Measurements from ENCODE around the gene CXCL1.

CXCL1 gene

DNA sequence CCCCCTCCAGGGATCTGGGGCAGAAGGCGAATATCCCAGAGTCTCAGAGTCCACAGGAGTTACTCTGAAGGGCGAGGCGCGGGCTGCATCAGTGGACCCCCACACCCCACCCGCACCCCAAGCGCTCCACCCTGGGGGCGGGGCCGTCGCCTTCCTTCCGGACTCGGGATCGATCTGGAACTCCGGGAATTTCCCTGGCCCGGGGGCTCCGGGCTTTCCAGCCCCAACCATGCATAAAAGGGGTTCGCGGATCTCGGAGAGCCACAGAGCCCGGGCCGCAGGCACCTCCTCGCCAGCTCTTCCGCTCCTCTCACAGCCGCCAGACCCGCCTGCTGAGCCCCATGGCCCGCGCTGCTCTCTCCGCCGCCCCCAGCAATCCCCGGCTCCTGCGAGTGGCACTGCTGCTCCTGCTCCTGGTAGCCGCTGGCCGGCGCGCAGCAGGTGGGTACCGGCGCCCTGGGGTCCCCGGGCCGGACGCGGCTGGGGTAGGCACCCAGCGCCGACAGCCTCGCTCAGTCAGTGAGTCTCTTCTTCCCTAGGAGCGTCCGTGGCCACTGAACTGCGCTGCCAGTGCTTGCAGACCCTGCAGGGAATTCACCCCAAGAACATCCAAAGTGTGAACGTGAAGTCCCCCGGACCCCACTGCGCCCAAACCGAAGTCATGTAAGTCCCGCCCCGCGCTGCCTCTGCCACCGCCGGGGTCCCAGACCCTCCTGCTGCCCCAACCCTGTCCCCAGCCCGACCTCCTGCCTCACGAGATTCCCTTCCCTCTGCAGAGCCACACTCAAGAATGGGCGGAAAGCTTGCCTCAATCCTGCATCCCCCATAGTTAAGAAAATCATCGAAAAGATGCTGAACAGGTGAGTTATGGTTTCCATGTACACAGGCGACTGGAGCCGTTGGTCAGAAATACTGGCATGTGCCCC is at the start of gene CXCL1:
TSS of gene CXCL1 (plus strand) at position 264 of the 926 bp plus-strand sequence. CDS start at position 342, 78 bp downstream.
- DNase-seq (ENCODE audit: low read depth) = no peak

DNA sequence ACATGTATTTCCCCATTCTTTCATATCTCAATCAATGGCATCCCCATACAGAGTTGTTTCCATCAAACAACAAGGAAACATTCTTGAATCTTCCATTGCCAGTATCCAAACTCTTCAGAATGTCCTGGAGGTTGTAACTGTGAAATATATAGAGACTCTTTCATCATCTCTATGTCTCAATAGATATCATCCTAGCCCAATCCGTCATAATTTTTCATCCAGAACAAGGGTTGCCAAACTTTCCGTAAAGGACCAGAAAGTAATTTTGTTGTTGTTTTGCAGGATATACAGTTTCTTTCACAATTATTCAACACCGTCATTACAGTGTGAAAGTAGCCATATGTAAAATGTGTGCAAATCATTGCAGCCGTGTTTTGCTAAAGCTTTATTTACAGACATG is 47.9 kb upstream of the CXCL1 start:
- no peak for DNase-seq (ENCODE audit: low read depth)

DNA sequence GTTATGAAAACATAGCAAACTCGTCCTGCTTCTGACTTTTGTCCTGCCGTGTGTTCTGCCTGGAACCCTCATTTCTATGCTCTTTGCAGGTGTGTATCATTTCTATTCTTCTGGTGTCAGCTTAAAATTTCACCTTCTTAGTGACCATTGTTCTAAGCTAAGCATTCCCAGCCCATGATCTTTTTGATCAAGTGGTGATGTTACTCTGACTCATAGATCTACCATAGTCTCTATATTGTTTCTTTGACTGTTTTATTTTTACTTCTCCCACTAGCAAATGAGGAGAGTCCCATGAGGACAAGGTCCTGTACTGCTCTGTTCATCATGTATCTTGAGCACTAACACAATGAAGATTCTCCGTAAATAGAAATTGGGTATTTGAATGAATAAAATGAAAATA is 46.8 kb upstream of the CXCL1 start:
- DNase-seq (ENCODE audit: low read depth) = no peak

DNA sequence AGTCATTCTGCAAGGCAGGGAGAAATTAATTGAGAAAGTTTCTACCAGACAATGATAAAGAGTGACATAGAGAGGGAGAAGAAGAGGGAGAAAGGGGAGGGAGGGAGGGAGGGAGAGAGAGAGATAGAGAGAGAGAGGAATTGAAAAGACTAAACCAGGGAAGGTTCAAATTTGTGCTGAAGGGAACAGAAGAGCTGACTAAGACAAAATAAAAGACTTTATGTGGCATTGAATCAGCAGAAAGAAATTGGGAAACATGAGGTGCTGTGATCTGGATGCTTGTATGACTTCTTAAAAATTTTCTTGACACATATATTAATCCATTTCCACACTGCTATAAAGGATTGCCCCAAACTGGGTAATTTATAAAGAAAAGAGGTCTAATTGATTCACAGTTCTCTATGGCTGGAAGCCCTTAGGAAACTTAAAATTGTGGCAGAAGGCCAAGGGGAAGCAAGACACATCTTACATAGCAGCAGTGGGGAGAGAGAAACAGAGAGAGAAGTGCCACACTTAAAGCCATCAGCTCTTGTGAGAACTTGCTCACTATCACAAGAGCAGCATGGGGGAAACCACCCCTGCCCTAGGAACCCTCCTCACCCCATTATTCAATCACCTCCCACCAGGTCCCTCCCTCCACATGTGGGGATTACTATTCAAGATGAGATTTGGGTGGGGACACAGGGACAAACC is 46.2 kb upstream of the CXCL1 start:
- DNase-seq (ENCODE audit: low read depth) = no peak

DNA sequence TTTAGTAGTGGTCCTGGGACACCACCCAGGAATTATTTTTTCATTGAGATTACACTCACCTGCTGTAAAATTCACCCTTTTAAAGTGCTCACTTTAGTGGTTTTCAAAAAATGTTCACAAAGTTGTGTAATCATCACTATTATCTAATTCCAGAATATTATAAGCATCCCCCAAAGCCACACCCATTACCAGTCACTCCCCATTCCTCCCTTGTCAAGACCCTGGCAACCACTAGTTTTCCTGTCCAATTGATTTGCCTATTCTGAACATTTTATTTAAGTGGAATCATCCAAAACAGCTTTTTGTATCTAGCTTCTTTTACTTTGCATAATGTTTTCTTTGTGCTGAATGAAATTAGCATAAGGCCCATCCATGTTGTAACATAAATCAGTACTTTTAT is 45.4 kb upstream of the CXCL1 start:
- no peak for DNase-seq (ENCODE audit: low read depth)

DNA sequence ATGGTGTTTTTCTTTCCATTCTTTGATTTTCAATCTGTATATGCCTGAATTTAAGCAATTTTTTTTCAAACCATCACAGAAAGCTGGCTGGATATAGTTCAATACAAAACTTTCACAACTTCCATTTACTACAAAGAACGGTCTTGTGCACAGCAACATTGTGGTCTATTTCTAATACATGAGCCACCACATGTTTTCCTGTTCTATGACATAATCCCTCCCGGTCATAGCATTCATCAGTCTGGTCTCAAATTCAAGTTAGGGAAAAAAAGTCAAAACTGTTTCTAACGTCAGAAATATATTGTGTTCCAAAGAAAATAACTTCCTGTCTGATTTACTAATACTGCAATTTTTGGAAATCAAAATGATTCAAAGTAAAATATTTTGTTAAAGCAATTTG is 40.2 kb upstream of the CXCL1 start:
- peak; percentile 51 for DNase-seq (ENCODE audit: low read depth)

DNA sequence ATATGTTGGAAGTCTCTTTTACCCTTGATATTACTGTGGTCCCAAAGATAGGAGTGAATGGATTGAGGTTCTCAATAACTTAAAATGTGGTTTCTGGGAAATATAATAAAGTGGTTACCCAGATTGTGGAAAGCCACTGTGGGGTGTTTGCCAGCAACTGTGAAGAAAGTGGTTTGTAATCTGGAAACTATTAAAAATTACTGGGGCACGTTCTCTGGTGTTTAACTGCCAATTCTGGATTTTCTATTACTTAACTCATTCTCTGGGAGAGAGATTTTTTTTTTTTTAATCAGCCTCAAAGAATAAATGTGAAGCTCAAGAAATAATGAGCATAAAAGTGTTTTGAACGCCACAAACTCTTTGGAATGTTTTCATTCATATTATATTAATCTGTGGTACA is 37.6 kb upstream of the CXCL1 start:
- no peak for DNase-seq (ENCODE audit: low read depth)

DNA sequence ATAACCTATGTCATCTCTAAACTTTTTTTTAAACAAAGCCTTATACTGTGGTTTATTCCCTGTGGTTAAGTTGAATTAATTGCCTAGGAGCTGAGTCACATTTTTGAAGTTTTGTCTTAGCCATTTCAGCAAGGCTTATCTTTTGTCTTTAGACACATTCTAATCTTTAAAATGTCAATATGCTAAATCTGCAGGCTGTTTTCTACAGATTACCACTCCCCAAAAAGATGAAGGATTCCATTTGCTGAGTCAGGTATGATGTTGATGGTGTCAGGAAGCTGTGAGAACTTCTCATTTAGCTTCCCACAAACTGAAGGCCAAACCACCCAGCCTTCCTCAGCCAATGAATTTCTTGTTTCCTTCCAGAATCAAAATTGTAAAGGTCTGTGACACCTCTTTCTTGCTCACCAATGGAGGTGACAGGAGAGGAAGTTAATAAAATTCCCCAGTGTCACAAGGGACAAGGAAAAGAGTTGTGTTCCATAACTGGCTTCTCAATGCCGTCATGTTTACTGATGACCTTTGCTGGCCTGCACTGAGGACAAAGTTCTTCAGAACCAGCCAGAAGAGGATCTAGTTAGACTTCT is 36.4 kb upstream of the CXCL1 start:
- DNase-seq (ENCODE audit: low read depth) = no peak

DNA sequence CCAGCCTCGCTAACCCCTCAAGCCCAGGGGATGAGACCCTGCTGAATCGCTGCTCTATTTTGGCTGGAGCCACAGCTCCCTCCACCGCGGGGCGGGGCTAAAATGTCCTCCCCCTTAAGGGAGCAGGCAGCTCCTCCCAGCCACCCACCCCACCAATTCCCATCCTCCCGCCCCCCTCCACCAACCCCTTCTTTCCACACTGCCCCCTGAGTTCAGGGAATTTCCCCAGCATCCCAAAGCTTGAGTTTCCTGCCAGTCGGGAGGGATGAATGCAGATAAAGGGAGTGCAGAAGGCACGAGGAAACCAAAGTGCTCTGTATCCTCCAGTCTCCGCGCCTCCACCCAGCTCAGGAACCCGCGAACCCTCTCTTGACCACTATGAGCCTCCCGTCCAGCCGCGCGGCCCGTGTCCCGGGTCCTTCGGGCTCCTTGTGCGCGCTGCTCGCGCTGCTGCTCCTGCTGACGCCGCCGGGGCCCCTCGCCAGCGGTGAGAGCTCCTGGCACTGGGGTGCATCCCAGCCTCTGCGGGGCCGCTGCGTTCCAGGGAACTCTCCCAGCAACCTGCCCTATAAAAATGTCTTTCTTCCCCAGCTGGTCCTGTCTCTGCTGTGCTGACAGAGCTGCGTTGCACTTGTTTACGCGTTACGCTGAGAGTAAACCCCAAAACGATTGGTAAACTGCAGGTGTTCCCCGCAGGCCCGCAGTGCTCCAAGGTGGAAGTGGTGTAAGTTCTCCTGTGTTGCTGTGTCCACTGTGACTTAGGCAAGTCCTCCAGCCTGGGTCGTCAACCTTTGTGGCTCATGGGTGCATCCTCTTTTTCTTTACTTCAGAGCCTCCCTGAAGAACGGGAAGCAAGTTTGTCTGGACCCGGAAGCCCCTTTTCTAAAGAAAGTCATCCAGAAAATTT is 32.6 kb upstream of the CXCL1 start, which contains the start of gene CXCL6:
TSS of gene CXCL6 (plus strand) at position 306 of the 907 bp plus-strand sequence. CDS start at position 379, 73 bp downstream.
- no peak for DNase-seq (ENCODE audit: low read depth)

DNA sequence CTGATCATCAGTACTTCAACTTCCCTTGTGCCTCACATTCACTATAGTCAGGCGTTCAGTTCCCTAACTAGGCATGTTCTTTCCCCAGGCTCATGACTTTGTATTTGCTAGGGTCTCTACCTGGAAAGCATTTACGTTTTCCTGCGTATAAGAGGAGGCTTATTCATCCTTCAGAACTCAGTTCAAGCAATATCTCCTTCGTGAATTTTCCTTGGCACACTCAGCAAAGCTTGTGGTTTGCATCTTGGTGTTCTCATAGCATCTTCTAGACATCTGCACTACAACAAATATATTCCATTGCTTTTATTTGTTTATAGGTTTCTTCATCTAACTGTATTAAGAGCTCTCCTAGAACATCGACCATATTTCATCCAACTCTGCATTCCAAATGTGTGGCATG is 30.1 kb upstream of the CXCL1 start:
- DNase-seq (ENCODE audit: low read depth) = no peak

DNA sequence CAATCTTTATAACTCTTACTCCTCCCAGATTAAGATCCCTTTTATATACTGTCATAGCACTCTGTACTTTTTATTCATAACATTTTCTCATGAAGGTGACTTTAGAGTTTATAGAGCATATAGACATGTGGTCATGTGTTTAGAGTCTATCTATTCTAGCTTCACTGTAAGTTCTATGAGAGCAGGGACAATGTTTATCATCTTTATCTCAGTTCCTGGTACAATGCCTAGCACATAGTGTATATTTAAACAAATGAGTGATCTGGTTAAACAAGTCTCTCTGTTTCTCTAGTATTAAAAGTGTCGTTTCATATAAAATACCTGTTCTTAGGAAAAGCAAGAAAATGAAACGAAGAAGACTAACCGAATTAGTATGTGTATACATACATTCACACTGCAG is 29.5 kb upstream of the CXCL1 start:
- no peak for DNase-seq (ENCODE audit: low read depth)

DNA sequence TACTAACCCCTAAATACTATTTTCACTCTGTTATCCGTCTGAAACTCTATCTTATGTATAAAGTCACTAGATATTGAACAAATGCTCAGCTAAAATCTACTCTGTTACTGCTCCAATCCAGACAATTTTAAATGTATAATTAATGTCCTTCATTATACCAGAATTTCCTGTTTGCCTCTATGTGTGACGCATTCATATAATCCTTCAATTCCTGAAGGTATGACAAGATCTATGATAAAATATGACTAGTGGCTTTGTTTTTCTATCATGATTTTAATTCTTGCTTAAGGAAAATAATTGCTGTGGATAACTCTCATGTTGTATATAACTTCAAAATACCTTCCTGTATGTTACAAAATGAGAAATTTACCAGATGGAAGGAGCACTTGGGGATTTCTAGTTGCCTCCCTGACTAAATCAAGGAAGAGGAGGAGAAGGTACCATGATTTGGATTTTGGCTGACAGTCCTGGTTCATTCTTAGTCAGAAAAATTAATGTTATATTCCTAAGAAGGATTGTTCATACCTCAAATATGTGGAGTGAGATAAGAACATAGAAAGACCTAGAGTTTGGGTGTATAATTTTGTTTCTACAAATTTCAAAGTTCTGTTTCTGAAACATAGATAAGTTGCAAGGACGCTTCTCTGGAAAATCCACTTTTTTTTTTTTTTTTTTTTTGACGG is 27.8 kb upstream of the CXCL1 start:
- no peak for DNase-seq (ENCODE audit: low read depth)

DNA sequence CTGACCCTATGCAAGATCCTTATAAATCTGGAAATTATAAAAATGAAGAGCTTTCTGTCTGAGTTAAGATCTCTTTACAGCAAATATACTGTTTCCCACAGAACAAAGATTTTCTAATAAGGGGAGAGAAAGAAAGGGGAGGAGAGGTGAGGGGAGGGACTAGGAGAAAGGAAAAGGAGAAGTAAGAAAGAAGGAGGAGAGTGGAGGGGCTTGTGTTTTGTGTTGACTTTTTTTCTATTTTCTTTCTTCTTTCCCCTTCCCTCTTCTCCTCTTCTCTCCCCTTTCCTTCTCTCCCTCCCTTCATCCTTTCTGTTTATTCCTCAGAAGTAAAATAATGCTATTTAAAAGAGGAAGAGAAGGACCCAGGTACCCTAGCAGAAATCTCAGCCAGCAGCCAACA is 26.5 kb upstream of the CXCL1 start:
- no peak for DNase-seq (ENCODE audit: low read depth)

DNA sequence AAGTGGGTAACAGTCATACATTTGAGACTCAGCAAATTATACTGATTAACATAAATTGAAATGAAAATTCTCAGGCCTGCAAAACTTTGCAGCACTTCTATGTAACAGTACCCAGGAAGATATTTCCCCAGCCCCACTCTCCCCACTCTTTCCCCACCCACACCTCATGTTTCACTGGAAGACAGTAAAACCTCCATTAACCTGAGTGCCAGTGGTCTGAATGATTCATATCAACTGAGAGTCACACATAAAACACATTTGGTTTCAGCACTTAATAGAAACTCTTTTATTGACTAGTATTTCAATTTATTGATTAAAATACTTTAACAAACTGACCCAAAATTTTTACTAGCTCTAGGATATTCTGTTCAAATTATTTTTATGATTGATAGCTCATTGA is 25.8 kb upstream of the CXCL1 start:
- no peak for DNase-seq (ENCODE audit: low read depth)

DNA sequence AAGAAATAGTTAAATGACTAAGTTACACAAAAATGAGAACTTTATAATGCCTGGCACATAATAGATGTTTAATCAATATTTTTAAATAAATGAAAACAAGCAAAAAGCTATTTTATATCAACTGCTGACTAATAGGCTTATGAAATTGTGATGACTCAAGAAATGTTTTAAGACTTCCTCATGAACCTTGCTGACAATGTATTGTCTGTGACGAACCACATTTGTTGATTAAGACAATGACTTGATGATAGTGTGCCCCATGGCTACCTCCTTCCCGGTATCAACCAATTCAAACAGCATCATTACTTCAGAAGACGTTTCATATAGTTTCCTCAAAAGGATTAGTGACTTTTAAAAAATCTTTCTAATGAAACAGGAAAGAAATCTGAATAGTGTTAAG is 24.8 kb upstream of the CXCL1 start:
- DNase-seq (ENCODE audit: low read depth) = no peak

DNA sequence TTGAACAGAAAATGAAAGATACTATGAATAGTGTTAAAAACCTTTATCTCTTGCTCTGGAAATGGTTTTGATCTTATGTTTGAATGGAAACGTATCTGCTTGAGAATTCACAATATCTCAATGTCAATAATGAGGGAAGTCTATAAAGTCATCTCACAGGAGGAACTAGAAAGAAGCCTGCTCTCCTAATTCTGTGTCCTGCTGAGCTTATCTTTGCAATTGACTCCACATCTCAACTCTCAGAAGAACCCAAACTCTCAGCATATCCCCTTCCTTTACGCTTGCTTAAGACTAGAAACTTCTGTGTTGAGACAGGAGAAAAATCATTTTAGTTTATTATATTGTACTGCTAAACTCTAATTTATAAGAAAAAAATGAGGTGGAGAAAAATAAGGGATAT is 24.4 kb upstream of the CXCL1 start:
- no peak for DNase-seq (ENCODE audit: low read depth)

DNA sequence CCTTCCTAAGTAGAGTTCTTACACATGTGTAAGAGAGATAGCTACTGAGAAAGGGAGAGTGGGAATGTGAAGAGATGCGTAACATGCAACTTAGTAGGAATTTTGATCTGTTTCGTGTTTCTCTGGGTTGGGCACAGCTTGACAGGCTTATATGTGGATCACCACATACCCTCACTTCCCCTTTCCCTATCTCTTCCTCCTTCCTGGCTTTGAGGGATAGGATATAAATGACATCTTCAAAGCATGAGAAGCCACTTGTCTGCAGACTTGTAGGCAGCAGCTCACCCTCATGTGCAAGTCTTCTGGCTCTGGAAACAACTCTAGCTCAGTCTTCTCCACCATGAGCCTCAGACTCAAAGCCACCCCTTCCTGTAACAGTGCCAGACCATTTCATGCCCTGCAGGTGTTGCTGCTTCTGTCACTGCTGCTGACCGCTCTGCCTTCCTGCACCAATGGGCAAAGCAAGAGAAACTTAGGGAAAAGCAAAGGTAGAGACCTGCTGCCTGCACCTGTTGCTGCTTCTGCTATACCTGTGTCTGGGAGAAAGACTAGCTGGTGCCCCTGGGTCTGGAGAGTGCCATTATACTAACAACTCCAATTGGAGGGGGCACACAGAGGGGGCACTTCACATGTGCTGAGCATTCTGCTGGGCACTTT is 21.5 kb upstream of the CXCL1 start:
- no peak for DNase-seq (ENCODE audit: low read depth)

DNA sequence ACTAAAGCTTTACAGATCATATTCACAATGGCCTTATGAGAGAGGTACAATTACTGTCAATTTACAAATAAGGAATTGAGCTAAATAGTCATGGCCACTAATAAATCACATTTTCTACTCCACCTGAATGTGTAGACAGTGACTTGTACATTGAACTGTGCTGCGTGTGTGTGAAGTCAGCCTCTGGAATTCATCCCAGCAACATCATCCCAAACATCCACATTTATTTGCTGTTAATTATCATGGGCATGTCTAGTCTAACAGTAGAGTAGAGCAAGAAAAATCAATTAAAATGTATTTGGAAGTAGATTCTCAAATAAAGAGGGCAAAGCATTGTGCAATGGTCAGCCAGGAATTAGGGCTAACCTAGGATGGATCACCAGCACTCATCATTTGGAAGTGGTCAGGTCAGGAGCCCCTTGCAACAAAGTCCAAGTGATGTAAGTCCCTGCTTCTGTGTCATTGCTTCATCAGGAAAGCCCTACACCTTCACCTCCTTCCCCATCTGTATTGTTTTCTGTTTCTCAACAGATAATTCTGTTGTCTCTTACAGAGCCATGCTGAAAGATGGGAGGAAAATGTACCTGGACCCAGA is 20.9 kb upstream of the CXCL1 start:
- DNase-seq (ENCODE audit: low read depth) = no peak

DNA sequence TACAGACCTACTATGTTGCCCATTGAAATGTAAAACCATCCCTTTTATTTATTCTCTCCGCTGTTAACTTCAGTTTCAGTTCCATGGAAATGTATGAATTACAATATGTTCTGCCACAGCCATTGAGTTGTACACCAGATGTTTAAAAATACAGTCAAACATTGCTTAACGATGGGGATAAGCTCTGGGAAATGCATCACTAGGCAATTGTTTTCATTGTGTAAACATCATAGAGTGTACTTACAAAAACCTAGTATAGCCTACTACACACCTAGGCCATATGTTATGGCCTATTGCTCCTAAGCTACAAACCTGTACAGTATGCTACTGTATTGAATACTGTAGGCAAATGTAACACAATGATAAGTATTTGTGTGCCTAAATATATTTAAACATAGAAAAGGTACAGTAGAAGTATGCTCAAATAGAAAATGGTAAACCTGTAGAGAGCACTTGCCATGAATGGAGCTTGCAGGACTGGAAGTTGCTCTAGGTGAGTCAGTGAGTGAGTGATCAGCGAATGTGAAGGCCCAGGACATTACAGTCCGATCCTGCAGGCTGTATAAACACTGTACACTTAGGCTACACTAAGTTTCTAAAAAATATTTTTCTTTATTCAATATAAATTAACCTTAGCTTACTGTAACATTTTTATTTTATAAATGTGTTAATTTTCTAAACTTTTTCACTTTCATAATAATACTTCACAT is 18.8 kb upstream of the CXCL1 start:
- DNase-seq (ENCODE audit: low read depth) = no peak

DNA sequence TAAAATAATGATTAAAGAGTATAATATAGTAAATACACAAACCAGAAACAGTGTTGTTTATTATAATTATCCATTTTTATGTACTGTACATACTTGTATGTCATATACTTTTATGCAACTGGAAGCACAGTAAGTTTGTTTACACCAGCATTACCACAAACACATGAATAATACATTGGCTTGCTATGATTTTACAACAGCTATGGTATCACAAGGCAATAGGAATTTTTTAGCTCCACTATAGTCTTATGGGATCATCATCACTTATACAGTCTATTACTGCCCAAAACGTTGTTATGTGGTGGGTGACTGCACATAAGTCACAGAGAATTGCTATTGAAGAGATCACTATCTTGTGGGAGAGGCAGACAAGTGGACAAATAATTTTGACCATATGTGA is 17.9 kb upstream of the CXCL1 start:
- DNase-seq (ENCODE audit: low read depth) = no peak
